GM18507 (cell line): ENCODE results near the gene SCN9A.
"Not testable (repeated sequence)": the region's sequence is repeated elsewhere in the genome, so short reads cannot be mapped to it uniquely, and the experiment has no call there.

ENCODE experiments used
- DNase-seq: peaks from one replicate; pipeline ENCODE4 v3.0.0; 2011; ENCODE audit warnings: low read depth; ENCODE audit not compliant: insufficient read length; ENCODE audit errors: extremely low spot score
- FAIRE-seq: peaks from 2 replicates; lab custom pipeline; 2011; peaks lifted over from hg19 to GRCh38; lab: Jason Lieb, UNC

The SCN9A gene

DNA sequence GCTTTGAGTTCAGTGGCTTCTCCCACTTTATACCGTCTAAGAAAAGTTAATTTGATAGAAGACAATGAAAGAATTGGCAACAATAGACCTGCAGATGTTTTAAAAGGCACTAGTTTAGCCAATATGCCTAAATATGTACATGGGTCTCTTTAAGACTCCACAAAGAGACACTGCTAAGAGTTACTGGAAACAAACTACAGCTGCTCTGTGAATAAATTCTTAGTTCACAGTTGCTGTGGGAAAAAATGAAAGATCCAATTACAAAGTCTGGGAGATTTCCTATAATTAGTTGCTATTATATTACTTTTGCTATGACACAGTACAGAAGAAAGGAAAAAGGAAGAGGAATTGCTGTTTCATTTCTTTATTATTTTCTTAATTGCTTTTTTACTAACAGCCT, 34.3 kb downstream of the SCN9A start:
- FAIRE-seq: no peak
- no peak for DNase-seq

DNA sequence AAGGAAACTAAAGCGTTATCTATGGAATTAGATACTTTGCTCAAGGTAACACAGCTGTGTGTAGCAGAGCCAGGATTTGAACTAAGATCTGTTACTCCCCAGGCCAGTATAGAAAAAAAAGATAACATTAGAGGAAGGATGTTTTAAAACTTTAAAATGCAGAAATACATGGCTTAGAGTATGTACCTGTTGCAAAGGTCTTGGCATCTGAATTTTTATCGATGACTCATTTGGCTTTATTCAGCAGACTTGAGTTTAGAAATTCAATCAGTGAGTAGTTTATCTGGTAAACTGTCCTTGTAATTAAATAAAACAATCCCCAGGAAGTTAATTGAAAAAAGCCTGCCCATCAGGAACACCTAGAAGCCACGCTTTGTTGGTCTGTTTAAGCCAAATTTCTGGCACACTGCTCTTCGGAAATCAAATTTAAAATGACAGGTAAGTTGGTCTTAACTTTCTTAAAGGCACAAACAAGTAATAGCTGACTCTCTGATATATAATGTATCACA, 36.9 kb downstream of the SCN9A start:
- no peak for DNase-seq
- FAIRE-seq: no peak

DNA sequence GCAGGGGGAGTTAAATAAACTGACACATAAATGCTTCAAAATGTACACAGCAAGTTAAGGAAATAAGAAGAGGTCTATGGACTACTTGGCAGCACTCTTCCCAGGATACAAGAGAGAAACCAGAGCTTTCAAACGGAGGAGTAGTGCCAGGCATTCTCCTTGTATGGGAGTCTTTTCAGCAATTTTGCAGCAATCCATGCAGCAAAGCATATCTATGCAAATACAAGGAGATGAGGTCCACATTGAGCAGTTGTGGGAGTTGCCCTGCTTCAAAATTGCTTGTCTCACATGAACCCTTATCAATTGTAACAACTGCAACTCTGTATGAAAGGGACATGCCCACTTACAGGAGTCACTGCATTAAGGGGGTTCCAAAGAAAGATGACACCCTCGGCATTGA, 37.8 kb downstream of the SCN9A start:
- no peak for FAIRE-seq
- DNase-seq: no peak

DNA sequence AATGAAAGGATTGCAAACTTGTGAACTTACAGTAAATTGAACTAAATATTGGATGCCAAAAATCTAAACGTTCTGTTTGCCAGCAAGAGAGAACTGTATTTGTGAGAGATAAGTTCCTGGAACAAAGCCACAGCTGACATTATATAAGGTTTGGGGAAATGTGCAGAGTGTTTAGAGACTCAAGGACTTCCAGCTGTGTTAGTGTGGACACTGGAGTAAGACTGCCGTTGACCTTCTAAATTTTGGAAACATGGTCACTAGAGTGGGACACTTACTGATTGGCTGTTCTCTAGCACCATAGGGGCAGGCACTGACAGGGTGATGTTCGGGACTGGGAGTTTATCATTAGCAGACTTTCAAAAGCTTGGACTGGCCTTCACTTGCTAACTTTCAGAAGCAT, 40.5 kb downstream of the SCN9A start:
- no peak for FAIRE-seq
- no peak for DNase-seq

DNA sequence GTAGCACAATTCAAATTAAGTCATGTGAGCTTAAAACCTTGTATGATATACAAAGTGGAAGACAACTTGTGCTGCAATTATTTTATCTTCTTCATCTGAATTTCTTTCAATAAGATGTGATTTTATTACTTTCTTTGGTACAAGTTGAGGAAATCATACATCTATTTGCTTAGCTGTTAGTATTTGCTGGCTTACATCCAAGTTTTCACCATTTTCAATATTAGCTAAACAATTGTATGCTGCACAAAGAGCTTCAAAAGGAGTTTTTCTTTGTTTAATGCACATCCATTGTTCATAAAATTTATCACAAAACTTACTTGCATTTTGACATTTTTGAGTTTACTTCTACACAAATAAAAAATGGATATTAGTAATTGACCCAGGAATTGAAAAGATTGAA, 40.9 kb downstream of the SCN9A start:
- no peak for DNase-seq

DNA sequence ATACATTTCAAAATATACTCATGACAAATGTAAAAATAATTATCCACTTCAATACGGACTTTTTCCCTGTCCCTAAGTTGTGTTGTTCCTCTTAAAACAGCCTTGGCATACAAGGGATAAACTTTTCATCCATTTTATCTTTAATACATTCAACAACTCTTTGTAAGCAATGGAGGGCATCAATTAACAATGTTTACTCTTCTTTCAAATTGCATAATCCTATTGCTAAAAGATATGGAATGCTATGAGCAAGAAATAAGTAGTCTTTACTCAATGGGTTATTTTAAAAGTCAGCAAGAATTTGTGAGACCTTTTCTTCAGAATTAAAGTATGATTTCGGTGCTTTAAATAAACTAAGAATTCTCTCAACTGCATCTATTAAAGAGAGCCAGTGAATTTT, 41.9 kb downstream of the SCN9A start:
- FAIRE-seq (no peak), DNase-seq (no peak)

More for the DNA sequence above, 40.9 kb downstream of the SCN9A start:
- FAIRE-seq: no peak

DNA sequence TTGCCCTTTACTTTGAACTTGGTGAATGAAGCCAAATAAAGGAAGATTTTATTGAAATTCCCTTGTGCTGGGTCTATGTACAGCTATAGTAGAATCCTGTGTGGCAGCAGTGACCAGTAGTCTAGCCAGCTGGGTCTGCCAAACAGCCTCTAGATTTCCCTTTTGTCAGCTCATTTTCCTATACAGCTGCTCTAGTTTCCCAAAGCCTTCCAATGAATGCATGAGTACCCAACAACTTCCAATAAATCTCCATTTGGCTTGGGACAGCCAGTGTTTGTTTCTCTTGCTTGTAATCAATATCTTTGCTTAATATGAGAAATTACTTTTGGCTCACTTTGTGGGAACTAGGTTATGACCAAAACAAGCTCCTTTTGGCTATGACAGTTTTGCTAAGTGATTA, 43.6 kb downstream of the SCN9A start:
- FAIRE-seq (no peak), DNase-seq (no peak)

DNA sequence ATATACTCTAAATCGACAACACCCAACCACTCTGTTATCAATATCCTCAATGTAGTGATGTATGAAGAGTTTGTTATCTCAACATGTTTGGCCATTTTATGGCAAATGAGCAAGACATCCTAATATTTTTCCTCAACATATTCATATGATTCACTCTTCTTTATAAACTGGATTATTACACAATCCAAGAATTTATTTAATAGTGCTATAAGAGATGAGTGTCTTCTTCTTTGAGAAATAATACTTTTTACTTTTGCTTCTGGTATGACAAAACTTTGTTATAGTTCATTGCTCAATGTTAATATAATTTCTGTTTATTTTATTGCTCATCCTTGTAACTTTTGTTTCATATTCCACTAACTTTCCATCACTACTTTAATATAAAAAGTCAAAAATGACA, 44.3 kb downstream of the SCN9A start:
- FAIRE-seq: no peak
- no peak for DNase-seq

DNA sequence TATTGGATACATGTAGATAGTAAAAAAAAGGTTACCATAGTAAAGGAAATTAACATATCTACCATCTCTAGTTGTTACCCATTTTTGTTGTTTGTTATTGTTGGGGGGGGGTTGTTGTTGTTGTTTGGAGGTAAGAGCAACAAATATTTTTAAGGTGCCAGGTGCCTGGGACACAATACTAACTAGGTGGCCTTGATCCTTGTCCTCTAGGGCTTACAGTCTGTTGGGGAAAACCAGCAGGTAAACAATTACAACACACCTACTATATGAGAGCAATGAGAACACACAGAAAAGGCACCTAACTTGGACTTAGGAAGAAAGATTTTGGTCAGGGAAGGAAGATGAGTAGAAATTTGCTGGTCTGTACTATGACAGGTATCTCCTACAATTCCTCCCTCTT, 46.3 kb downstream of the SCN9A start:
- DNase-seq (no peak), FAIRE-seq (no peak)

DNA sequence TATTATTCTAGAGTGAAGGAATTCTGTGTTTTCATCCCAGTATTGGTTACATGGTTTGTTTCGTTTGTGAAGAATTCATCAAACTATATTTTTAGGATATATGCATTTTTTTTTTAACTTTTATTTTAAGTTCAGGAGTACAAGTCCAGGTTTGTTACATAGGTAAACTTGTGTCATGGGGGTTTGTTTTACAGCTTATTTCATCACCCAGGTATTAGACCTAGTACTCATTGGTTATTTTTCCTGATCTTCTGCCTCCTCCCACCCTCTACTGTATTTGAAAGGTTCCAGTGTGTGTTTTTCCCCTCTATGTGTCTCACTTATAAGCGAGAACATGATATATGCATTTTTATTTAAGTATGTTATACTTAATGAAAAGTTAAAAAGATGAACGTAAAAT, 47.6 kb downstream of the SCN9A start:
- DNase-seq: no peak
- FAIRE-seq: no peak

DNA sequence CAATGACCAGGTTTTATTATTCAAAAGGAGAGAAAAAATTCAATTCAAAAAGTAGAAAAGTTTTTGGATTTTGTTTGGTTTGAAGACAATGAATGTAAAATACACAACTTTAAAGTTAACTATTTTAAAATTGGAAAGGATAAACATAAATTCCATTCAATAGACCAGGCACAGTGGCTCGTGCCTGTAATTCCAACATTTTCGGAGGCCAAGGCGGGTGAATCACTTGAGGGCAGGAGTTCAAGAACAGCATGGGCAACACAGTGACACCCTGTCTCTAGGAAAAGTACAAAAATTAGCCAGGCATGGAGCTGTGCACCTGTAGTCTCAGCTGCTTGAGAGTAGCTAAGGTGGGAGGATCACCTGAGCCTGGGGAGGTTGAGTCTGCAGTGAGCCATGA, 54.7 kb downstream of the SCN9A start:
- FAIRE-seq (no peak), DNase-seq (no peak)

DNA sequence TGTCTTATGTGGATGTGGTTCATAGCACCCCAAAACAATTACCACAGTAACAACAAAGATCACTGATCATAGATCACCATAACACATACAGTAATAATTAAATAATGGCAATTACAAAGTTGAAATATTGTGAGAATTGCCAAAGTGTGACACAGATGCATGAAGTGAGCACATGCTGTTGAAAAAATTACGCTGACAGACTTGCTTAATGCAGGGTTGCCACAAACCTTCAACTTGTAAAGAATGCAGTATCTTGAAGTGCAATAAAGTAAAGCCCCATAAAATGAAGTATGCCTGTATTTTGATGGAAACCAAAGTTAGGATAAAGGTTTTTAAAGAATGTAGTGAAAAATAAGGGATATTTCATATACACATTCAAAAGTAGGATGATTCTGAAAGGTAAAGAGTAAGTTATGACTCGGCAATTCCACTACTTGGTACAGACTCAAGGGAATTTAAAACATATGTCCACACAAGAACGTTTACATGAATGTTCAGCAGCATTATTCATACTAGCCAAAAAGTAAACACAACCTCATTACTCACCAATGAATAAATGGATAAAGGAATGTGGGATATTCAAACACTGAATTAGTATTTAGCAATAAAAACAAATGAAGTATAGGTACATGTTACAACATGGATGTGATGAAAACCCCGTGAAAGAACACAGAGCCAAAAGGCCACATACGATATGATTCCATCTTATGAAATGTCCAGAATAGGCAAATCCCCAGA, 61.6 kb downstream of the SCN9A start:
- FAIRE-seq (no peak), DNase-seq (no peak)

DNA sequence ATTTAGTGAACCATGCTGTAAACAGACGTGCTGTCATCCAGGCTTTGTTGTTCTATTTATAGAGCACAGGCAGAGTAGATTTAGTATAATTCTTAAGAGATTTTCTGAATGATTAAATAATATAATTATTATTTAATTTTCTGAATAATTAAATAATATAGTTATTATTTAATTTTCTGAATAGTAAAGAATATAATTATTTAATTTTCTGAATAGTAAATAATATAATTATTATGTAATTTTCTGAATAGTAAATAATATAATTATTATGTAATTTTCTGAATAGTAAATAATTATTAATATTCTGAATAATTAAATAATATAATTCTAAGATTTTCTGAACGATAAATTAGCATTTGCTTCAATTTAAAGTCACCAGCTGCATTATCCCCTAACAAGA, 62.9 kb downstream of the SCN9A start:
- not testable (repeated sequence) for DNase-seq, FAIRE-seq

DNA sequence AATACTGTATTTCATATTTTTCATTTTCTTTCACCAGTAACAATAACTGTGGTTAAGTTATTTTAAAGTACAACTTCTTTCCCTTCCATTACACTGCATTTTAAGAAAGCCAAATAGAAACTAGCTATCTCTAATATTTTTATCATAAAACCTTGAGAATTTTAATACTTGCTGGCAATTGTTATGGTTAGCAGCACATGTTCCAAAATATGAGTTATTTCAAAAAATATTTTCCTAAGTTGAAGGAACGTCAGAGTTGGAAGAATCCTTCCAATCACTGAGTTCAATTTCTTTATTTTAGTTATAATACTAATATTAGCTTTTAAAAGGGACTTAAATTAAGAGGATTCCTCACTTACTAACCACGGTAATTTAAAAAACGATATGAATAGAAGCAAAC, 68.4 kb downstream of the SCN9A start:
- FAIRE-seq: no peak

DNA sequence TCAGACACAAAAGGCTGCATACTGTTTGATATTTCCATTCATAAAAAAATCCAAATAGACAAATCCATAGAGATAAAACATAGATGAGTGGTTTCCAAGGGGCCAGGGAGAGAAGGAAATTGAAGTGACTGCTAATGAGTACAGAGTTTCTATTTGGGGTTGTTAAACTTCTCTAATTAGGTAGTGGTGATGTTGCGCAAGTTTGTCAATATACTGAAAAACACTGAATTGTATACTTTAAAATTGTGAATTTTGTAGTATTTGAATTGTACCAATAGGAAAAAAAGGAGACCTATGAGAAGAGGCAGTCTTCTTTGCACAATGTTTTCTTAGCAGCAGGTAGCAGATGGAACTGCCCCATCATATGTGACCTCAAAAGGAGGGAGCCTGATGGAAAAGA, 71.1 kb downstream of the SCN9A start:
- FAIRE-seq (no peak), DNase-seq (no peak)

More for the DNA sequence above, 68.4 kb downstream of the SCN9A start:
- no peak for DNase-seq

DNA sequence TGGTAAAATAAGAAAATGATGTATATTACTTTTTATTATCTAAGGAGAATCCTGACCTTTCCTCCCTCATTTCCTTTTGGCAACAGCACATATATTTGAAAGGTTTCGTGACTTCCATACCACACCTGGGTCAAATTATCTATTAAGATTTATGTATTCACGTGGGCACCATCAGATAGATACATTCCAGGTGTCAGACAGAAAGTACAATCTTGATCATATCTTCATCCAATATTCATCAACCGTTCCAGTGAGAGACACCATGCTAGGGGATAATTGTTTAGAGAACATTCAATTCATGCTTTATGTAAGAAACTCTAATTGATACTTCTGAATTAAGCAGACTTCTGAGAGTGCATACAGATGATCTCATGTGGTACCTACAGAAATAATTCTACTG, 73.7 kb downstream of the SCN9A start:
- no peak for FAIRE-seq
- DNase-seq: no peak

DNA sequence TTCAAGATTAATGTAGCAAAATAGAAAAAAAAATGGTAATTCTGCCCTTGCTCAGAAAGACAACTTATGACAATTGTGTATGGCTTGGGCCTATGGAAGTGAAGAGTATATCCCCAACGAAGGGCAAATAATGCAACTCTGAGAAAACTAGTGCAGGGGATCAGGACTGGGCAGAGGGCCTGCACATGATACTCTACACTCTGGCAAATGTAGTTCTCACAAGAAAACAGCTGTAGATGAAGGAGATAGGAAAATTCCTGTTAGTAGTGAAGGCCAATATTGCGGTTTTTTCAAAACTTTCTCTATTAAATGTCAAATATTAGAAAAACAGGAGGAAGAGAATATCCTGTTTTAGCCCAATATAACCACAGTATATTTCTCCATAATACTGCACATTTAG, 77.8 kb downstream of the SCN9A start:
- no peak for DNase-seq
- no peak for FAIRE-seq

DNA sequence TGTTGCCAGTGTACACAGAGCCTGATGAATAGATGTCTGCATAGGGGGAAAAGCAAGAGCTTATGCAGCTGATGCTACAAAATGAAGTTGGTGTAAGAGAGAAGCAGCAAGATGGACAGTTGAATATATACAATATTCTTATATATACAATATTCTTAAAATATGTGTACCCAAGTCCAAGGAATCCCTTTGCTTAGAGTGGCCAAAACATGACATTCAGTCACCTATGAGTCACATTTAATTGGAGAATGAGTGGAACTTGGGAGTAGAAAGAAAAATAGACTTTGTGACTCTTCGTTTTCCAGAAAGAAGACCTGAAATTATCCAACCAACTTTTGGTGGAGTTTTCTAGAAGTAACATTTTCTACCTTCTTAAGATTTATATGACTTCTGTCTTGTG, 81.8 kb downstream of the SCN9A start:
- FAIRE-seq: no peak
- no peak for DNase-seq

DNA sequence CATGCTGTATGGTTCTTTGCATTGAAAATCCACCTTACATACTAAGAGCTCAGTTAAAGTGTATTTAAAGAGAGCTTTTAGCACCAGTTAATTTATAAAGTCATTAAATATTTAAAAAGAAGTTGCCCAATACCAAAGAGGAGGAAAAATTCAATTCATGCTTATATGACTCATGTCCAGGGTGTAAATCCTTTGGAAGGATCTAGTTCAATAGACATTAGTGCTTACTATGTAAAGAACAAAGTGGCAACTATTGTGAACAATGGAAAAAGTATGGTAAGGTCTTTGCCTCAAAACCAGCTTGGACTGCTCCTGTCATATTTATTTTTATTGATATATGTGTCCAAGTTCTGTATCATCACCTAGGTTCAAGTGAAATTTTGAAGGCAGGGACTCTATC, 90.5 kb downstream of the SCN9A start:
- FAIRE-seq (no peak), DNase-seq (no peak)

DNA sequence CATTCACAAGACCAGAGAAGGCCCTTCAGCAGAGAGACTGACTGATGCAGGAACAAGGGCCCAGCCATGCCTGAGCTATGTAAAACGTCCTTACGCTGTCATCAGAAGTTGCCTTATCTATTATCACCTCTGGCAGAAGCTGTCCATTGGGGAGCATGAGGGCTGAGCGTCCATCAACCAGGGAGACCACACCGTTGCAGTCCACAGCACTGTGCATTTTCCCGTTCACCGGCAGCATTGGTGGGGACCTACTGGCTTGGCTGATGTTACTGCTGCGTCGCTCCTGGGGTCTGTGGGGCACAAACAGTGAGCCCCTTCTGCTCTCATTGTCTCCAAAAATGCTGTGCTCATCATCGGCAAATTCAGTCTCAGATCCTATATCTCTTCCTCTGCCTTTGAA, 91.4 kb downstream of the SCN9A start:
- no peak for DNase-seq
- no peak for FAIRE-seq

DNA sequence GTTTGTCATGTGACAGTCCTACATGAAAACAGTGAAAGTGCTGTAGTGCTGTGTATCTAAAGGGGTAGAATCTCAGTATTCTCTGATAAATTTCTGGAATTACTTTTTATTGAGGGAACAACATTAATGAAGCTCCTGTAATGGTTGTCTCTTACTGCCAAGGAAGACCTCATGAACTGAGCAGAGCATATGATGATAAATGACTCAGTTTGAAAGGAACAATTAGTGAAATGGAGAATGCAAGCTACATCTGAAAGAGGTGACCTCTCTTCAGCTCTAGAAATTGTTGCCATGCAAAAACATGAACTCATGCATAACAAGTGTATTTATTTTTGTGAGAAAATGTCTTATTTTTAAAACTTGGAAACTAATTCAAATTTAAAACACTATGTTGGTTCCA, 93.6 kb downstream of the SCN9A start:
- no peak for DNase-seq
- no peak for FAIRE-seq

DNA sequence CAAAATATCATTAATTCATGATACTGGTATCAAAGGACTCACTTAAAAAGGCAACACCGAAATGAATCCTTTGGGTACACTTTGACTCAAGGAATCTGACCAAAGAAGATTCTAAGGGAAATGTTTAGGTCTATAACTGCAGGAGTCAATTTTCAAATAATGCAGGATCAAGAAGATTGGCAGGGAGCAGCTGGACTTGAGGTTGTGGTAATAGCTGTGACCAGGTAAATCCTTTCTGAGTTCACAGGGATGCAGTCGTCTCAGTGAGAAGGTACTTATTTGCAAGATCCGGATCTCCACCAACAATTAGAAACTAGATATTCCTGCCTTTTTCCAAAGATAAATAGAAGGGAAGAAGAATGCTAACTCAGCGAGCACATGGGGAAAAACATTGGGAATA, 96.9 kb downstream of the SCN9A start:
- FAIRE-seq (no peak), DNase-seq (no peak)
